H9 (cell line): ENCODE data around the gene ATP13A1. TPM values are rescaled to one million over a fixed set of nuclear protein-coding genes. Genes with fewer than 3 reads are reported as not detected.

ENCODE experiments used
- DNase-seq: peaks from one replicate; pipeline ENCODE4 v3.0.0-alpha.2; 2017
- H2AFZ ChIP-seq: one replicate; pipeline ENCODE4 v1.6.1; 2013; ENCODE audit warnings: mild to moderate bottlenecking, low read length, control low read depth, moderate library complexity
- H2AK5ac ChIP-seq: 2 replicates; pipeline ENCODE4 v1.6.1; 2013; ENCODE audit warnings: low read length, control low read depth, mixed read lengths; ENCODE audit not compliant: insufficient read length
- H2BK120ac ChIP-seq: one replicate; pipeline ENCODE4 v1.6.1; 2013; ENCODE audit warnings: low read depth, mild to moderate bottlenecking, low read length, control low read depth, inconsistent platforms; ENCODE audit not compliant: poor library complexity, severe bottlenecking
- H2BK12ac ChIP-seq: 2 replicates; pipeline ENCODE4 v1.6.1; 2013; ENCODE audit warnings: low read length, control low read depth, mixed read lengths, low read depth; ENCODE audit not compliant: insufficient read length
- H2BK15ac ChIP-seq: 2 replicates; pipeline ENCODE4 v1.6.1; 2013; ENCODE audit warnings: low read depth, low read length, control low read depth
- H2BK20ac ChIP-seq: one replicate; pipeline ENCODE4 v1.6.1; 2013; ENCODE audit warnings: low read depth, mild to moderate bottlenecking, low read length, control low read depth, inconsistent platforms; ENCODE audit not compliant: poor library complexity, severe bottlenecking
- H2BK5ac ChIP-seq: 2 replicates; pipeline ENCODE4 v1.6.1; 2013; ENCODE audit warnings: low read length, control low read depth, mixed read lengths; ENCODE audit not compliant: insufficient read length
- H3K14ac ChIP-seq: 2 replicates; pipeline ENCODE4 v1.6.1; 2013; ENCODE audit warnings: low read length, control low read depth; ENCODE audit not compliant: insufficient read depth
- H3K18ac ChIP-seq: 2 replicates; pipeline ENCODE4 v1.6.1; 2013; ENCODE audit warnings: low read depth, mild to moderate bottlenecking, mixed read lengths, low read length, control low read depth; ENCODE audit not compliant: insufficient read length
- H3K23ac ChIP-seq: 2 replicates; pipeline ENCODE4 v1.6.1; 2013; ENCODE audit warnings: low read length, control low read depth, mixed read lengths, low read depth; ENCODE audit not compliant: insufficient read length
- H3K23me2 ChIP-seq: 2 replicates; pipeline ENCODE4 v1.6.1; 2013; ENCODE audit warnings: low read depth, mild to moderate bottlenecking, mixed read lengths, low read length, control low read depth; ENCODE audit not compliant: insufficient read length, poor library complexity, severe bottlenecking
- H3K27ac ChIP-seq: 2 replicates; pipeline ENCODE4 v1.5.1; 2013; ENCODE audit warnings: low read length, control low read depth, mixed read lengths, low read depth; ENCODE audit not compliant: insufficient read length
- H3K27me3 ChIP-seq: 2 replicates; pipeline ENCODE4 v1.6.1; 2013; ENCODE audit warnings: low read length, control low read depth, inconsistent platforms; ENCODE audit not compliant: insufficient read depth
- H3K4ac ChIP-seq: 2 replicates; pipeline ENCODE4 v1.6.1; 2013; ENCODE audit warnings: low read depth, mild to moderate bottlenecking, control low read depth, inconsistent platforms, low read length, moderate library complexity
- H3K4me1 ChIP-seq: 2 replicates; pipeline ENCODE4 v1.6.1; 2013; ENCODE audit warnings: low read length, control low read depth, inconsistent platforms; ENCODE audit not compliant: insufficient read depth
- H3K4me2 ChIP-seq: 2 replicates; pipeline ENCODE4 v1.6.1; 2013; ENCODE audit warnings: low read length, control low read depth, mixed read lengths; ENCODE audit not compliant: insufficient read length, insufficient read depth
- H3K56ac ChIP-seq: 2 replicates; pipeline ENCODE4 v1.6.1; 2013; ENCODE audit warnings: low read depth, mild to moderate bottlenecking, mixed read lengths, low read length, control low read depth; ENCODE audit not compliant: insufficient read length
- H3K79me1 ChIP-seq: 2 replicates; pipeline ENCODE4 v1.6.1; 2013; ENCODE audit warnings: low read depth, mild to moderate bottlenecking, moderate library complexity, low read length, control low read depth, inconsistent platforms; ENCODE audit not compliant: insufficient read depth, poor library complexity, severe bottlenecking
- H3K79me2 ChIP-seq: 2 replicates; pipeline ENCODE4 v1.6.1; 2013; ENCODE audit warnings: low read length, control low read depth, inconsistent platforms; ENCODE audit not compliant: insufficient read depth
- H3K9ac ChIP-seq: 2 replicates; pipeline ENCODE4 v1.6.1; 2013; ENCODE audit warnings: low read length, control low read depth, mixed read lengths; ENCODE audit not compliant: insufficient read length; ENCODE audit errors: extremely low read depth
- H3K9me3 ChIP-seq: one replicate; pipeline ENCODE4 v1.6.1; 2013; ENCODE audit warnings: low read depth, low read length, inconsistent platforms; ENCODE audit not compliant: control insufficient read depth
- H3T11ph ChIP-seq: one replicate; pipeline ENCODE4 v1.6.1; 2013; ENCODE audit warnings: mild to moderate bottlenecking, low read length, control low read depth, inconsistent platforms
- H4K20me1 ChIP-seq: one replicate; pipeline ENCODE4 v1.6.1; 2013; ENCODE audit not compliant: control insufficient read depth, insufficient read length, insufficient read depth
- H4K5ac ChIP-seq: 2 replicates; pipeline ENCODE4 v1.6.1; 2013; ENCODE audit warnings: low read depth, mild to moderate bottlenecking, mixed read lengths, low read length, control low read depth; ENCODE audit not compliant: insufficient read length
- H4K8ac ChIP-seq: replicated peaks from 2 replicates; pipeline ENCODE4 v1.6.1; 2013; ENCODE audit warnings: low read length, control low read depth, mixed read lengths, low read depth; ENCODE audit not compliant: insufficient read length
- H4K91ac ChIP-seq: 2 replicates; pipeline ENCODE4 v1.6.1; 2013; ENCODE audit warnings: low read depth, mild to moderate bottlenecking, moderate library complexity, mixed read lengths, low read length, control low read depth; ENCODE audit not compliant: insufficient read length
- H3K27ac Mint-ChIP-seq, 3 experiments: 2 replicates in 2 of 3; 3 replicates in 1 of 3; pipeline ENCODE4 v1.8.0; 2020 to 2021; ENCODE audit warnings: mixed read lengths in 3 of 3, mild to moderate bottlenecking in 1 of 3, moderate library complexity in 1 of 3
- H3K27me3 Mint-ChIP-seq: 2 replicates; pipeline ENCODE4 v1.8.0; 2021; ENCODE audit warnings: low read depth, mild to moderate bottlenecking, moderate library complexity, mixed read lengths
- H3K36me3 Mint-ChIP-seq, 3 experiments: 2 replicates in 2 of 3; 3 replicates in 1 of 3; pipeline ENCODE4 v1.8.0; 2020 to 2021; ENCODE audit warnings: low read depth in 3 of 3, mixed read lengths in 3 of 3; ENCODE audit not compliant: insufficient read depth in 1 of 3
- H3K4me1 Mint-ChIP-seq, 2 experiments: 2 replicates each; pipeline ENCODE4 v1.8.0; 2020; ENCODE audit warnings: mixed read lengths in 2 of 2
- H3K4me3 Mint-ChIP-seq, 2 experiments: 2 replicates in 1 of 2; 3 replicates in 1 of 2; pipeline ENCODE4 v1.8.0; 2020 to 2021; ENCODE audit warnings: mild to moderate bottlenecking in 2 of 2, mixed read lengths in 2 of 2, moderate library complexity in 1 of 2
- H3K9me3 Mint-ChIP-seq, 2 experiments: 2 replicates in 1 of 2; 3 replicates in 1 of 2; pipeline ENCODE4 v1.8.0; 2020; ENCODE audit warnings: mild to moderate bottlenecking in 2 of 2, mixed read lengths in 2 of 2, moderate library complexity in 1 of 2
- CTCF ChIP-seq: fragments of 200-600 bp; sonication (generic); conservative IDR thresholded peaks from 3 replicates; pipeline ENCODE4 v1.8.0; 2021; ENCODE audit warnings: antibody characterized with exemption, mild to moderate bottlenecking
- WGBS: extraction: QIAGEN DNeasy Blood & Tissue Kit; methylation state at CpG from one replicate; pipeline ENCODE4 v1.1.7; 2013; ENCODE audit warnings: missing lambda C conversion rate, low lambda C conversion rate, mixed read lengths; ENCODE audit not compliant: insufficient read length; ENCODE audit errors: extremely low coverage; 5-methylcytosine and 5-hydroxymethylcytosine counted together
- total RNA-seq: library from RNA; stranded (reverse); gene quantifications from 2 replicates; pipeline ENCODE4 v1.2.1, GENCODE V29; 2021

Gene ATP13A1
- total RNA-seq, 1 experiment from 2014 or later, result 67.8 TPM

- Histone ChIP-seq H2BK20ac (no peak within 1 kb of the TSS), H4K91ac (no peak within 1 kb of the TSS), H2BK5ac (no peak within 1 kb of the TSS), H3K4me2 (peak within 1 kb of the TSS; percentile 78), H3K79me1 (no peaks in the 10 kb centered on the region), H4K5ac (no peak within 1 kb of the TSS), H2AK5ac (no peak within 1 kb of the TSS), H3K23me2 (peaks cover 8% of the 10 kb centered on the region), H3K4me1 (no peaks in the 10 kb centered on the region), H4K20me1 (no peaks in the 10 kb centered on the region), H3K9me3 (no peaks in the 10 kb centered on the region), H3K56ac (no peak within 1 kb of the TSS), H3K14ac (peak within 1 kb of the TSS; percentile 83), H2BK12ac (no peak within 1 kb of the TSS), H3K27me3 (no peaks in the 10 kb centered on the region), H3K18ac (peak within 1 kb of the TSS; percentile 81), H3K27ac (no peak within 1 kb of the TSS), H4K8ac (no peak within 1 kb of the TSS), H3K79me2 (no peaks in the 10 kb centered on the region), H3T11ph (no peak within 1 kb of the TSS), H3K23ac (no peak within 1 kb of the TSS), H3K9ac (peak within 1 kb of the TSS; percentile 54), H2AFZ (no peak within 1 kb of the TSS), H2BK120ac (no peak within 1 kb of the TSS), H3K4ac (no peak within 1 kb of the TSS), H2BK15ac (no peak within 1 kb of the TSS)
- DNase-seq, result peak; percentile 90
- no CpG with 5 or more reads among the region's 50 CpGs for WGBS
- peak; percentile 95 for TF ChIP-seq CTCF
- Mint-ChIP-seq H3K4me3 (peak within 1 kb of the TSS; percentile 89 to 90), H3K27me3 (no peaks in the 10 kb centered on the region), H3K4me1 (peaks cover 6 to 8% of the 10 kb centered on the region in 2 experiments), H3K9me3 (no peaks in the 10 kb centered on the region; a peak in 1 of 5 replicates), H3K36me3 (peaks cover 15 to 41% (median 40%) of the 10 kb centered on the region in 3 experiments; a peak in 6 of 7 replicates), H3K27ac (peak within 1 kb of the TSS; percentile 89 to 98 (median 96))
Measured at GRCh38 chr19:19643158-19644053, 20.1 kb downstream of the ATP13A1 start, which contains the start of gene GMIP. Gene GMIP (minus strand): TSS chr19:19643657. CDS start chr19:19643529, 128 bp downstream.
